Measurements from ENCODE around the gene MTA1.
A peak's percentile ranks its signal among the peaks of the same experiment; 100 is the strongest.

Gene MTA1

DNA sequence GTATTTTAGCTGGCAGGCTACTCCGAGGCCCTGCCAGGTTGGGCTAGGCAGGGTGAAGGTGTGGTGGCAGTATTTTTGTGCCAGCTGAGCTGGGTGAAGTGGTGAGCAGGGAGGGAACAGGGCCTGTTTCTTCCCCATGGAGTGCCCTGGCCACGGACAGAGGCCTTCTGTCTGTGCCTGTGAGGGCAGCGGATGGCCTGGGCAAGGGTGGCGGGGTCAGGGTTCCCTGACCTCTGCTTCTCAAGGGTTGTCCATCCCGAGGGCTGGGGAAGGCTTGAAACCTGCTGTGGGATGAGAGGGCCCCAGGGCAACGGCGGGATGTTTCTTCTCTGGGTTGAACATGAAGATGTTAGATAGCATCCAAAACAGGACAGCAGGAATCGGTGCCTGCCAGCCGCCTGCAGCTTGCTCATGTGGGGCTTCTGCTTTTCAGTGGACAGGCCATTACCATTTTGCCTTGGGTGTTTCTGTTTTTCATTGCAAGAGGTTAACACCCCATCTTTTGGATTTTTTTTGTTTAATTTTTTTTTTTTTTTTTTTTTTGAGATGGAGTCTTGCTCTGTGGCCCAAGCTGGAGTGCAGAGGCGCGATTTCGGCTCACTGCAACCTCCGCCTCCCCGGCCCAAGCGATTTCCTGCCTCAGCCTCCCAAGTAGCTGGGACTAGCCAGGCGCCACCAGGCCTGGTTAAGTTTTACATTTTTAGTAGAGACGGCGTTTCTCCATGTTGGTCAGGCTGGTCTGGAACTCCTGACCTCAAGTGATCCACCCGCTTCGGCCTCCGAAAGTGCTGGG is 3.3 kb downstream of the MTA1 start:
- no peak for DNase-seq (ENCODE audit: low read depth, low spot score)

DNA sequence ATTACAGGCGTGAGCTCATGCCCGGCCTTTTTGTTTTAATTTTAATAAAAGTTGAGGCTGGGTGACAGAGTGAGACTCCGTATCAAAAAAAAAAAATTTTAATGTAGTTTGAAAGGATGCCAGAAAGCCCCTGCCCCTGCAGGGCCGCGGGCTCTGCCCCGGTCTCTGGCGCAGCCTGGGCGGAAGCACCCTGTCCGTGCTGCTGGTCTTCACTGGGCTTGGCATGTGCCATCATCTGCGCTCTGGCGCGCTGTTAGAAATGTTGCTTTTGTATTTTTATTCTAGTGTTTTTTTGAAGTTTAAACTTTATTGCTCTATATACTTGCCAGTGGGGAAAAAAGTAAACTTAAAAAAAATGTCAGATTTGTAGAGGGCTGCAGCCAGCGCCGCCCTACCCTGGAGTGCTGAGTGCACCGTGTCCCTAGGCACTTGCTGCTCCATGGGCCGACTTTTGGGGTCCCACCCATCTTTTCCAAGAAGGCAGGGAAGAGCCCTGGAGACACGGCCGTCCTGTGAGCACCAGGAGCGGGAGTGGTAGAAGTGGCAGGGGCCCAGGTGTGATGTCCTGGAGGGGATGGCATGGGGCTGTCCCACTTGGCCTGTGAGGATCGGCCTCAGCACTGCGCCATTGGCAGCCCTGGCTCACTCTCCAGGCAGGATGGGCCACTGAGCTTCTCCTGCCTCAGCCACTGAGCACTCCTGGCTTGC is 4.0 kb downstream of the MTA1 start:
- DNase-seq (ENCODE audit: low read depth, low spot score), result no peak

DNA sequence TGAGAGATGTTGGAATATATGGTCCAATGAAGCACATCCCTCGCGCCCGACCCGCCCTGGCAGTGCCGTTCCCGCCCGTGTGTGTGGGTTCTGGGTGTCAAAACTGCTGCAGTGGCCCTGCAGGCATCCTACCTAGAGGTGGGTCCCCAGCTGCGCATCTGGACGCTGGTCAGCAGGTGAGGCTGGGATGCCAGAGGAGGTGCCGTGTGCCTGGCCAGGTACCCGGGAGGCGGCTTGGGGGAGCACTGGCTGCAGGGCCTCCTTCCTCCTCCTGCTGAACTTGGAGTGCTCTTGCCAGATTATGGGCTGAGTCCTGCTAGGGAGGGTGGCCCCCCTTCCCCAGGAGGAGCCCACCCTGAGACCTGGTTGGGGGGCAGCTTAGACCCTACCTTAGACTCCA is 5.2 kb downstream of the MTA1 start:
- no peak for DNase-seq (ENCODE audit: low read depth, low spot score)

DNA sequence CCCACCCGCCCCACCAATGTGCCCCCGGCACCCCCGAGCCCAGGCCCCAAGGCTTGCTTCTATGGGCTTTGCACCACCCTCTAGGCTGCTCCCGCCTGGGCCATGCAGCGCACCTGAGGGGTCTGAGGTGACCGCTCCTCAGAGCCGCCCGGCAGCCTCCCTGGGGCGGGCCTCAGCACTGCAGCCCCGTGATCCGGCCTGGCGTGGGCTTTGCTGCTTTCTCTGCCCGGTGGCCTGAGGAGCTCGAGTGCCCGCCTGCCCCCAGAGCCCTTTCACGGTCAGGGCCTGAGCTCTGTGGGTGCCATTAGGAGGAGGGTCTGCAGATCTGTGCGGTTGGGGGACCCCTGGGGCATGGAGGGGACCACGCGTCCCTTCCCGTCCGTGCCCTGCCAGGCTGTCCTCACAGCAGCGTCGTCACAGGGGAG is 6.2 kb downstream of the MTA1 start:
- DNase-seq (ENCODE audit: low read depth, low spot score), result no peak

DNA sequence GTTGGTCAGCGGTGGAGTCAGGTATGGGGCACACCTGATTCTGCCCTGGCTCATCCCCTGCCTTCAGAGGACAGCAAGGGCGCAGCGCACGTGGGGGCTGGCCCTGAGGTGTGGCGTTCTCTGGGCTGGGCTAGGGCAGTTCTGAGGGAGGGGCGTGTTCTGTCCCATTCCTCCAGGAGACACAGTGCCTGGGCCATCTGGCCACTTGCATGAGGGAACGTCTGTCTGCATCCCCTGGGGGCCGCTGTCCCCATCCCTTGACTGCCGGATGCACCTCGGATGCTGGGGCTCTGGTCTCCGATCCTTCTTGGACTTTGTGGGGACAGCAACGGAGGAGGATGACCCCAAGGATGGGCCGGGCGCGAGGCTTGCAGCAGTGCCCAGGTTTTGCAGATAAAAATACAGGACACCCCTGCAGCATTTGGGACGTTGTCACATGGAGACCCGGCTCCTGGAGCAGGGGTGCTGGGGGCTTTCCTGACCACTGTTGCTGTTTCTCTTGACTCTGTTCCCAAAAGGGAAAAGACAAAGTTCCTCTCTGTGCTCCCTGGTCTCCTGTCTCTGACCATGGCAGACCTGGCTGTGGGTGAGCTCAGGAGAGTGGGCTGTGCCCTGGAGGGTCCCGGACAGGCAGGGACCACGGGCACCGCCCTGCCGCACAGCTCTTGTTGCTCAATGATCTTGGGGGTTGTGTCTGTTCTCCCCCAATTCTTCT is 6.9 kb downstream of the MTA1 start:
- DNase-seq (ENCODE audit: low read depth, low spot score), result no peak

DNA sequence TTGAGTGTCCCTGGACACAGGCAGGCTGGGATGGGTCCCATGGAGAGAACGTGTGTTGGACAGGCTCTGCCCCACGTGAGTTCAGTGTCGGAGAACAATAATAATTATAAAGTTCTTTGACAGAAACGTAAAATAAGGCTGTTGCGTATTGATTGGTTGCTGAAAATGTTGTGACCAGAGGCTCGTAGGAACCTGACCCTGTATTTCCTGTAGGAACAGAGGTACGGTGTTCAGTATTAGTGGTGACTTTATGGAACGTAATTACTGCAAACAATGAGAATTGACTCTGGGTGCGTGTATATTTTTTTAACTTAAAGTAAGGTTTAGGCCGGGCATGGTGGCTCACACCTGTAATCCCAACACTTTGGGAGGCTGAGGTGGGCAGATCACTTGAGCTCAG is 7.8 kb downstream of the MTA1 start:
- no peak for DNase-seq (ENCODE audit: low read depth, low spot score)

DNA sequence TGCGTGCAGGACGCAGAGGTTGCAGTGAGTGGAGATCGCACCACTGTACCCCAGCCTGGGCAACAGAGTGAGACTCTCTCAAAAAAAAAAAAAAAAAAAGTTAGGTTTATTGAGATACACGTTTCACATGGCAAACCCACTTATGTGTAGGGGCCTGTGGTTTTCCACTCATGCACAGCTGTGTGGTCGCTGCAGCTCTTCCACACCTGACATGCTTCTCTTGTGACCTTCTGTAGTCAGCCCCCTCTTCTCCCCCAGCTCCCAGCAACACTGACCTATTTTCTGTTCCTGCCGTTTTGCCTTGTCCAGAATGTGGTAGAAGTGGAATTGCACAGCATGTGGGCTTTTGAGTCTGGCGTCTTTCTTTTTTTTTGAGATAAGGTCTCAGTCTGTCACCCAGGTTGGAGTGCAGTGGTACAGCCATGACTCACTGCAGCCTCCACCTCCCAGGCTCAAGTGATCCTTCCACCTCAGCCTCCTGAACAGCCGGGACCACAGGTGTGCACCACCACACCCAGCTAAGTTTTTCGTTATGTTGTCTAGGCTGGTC is 8.4 kb downstream of the MTA1 start:
- DNase-seq (ENCODE audit: low read depth, low spot score), result no peak

DNA sequence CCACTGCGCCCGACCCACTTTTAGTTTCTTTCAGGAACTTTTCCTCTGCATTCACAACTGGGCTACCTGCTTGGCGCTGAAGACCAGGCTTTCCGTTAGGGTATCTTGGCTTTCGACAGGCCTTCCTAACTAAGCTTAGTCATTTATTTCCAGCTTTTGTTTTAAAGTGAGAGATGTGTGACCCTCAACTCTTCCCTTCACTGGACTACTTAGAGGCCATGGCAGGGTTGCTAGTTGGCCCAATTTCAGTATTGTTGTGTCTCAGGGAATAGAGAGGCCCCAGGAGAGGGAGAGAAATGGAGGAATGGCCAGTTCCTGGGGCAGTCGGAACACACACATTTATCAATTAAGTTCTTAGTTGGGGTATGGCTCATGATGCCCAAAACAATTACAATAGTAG is 10.4 kb downstream of the MTA1 start:
- no peak for DNase-seq (ENCODE audit: low read depth, low spot score)

DNA sequence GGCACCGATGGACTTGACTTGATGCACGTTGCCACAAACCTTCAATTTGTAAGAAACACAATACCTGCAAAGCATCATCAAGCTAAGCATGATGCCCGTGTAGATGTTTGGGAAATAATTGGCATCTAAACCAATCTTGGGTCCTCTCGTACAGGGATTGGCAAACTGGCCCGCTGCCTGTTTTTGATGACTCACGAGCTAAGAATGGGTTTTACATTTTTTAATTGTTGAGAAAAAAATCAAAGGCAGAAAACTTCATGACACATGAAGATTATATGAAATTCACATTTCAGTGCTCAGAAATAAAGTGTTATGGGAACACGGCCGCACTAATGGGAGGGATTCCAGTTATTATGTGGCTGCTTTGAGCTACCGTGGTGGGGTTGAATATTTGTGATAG is 10.9 kb downstream of the MTA1 start:
- DNase-seq (ENCODE audit: low read depth, low spot score), result peak; percentile 77

DNA sequence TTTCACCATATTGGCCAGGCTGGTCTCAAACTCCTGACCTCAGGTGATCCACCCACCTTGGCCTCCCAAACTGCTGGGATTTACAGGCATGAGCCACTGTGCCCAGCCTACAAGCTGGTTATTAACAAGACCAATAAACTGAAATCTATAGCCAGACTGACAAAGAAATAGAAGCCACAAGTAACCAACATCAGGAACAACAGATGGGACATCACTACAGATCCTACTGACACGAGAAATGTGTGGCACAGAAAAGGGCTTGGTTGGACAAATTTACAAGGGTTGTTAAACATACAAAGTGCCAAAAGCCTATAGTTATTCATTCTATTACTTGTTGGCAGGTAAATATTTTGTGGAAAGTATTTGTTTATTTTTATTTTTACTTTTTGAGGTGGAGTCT is 11.6 kb downstream of the MTA1 start:
- no peak for DNase-seq (ENCODE audit: low read depth, low spot score)

DNA sequence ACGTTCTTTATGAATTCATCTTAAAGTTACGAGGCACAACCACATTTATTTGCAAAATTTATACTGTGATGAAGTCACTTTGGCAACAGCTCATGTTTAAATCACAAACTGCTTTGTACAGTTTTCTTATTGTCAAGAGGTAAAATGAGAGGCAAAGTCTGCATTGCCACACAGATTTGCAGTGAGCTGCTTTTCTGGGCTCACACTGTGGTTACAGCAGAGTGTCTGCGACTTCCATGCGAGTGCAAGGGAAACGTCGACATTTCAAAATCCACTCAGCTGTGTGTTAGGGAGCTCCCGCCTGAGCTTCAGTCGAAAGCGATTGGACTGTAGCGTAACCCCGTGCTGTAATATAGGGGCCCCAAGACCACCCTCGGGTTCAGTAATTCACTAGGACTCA is 13.0 kb downstream of the MTA1 start:
- no peak for DNase-seq (ENCODE audit: low read depth, low spot score)

DNA sequence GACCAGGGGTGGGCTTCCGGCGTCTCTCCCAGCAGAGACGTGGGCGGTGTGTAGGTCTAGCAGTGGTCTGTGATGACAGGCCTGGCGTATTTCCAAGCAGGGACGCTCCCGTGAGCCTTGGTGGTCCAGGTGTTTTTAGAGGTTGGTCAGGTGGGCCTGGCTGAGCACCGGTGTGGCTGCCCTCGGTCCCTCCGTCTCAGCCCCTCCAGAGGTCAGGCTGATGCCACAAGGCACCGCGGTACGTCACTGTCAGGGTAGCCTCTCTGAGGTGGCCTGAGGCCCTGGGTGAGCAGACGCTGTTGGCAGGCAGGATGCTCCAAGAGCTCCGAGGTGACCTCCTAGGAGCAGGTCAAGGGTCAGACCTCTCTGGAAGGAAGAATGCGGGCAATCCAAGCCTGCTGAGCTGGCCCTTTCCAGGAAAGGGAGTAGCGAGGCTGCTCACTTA is 13.6 kb downstream of the MTA1 start:
- DNase-seq (ENCODE audit: low read depth, low spot score), result no peak

DNA sequence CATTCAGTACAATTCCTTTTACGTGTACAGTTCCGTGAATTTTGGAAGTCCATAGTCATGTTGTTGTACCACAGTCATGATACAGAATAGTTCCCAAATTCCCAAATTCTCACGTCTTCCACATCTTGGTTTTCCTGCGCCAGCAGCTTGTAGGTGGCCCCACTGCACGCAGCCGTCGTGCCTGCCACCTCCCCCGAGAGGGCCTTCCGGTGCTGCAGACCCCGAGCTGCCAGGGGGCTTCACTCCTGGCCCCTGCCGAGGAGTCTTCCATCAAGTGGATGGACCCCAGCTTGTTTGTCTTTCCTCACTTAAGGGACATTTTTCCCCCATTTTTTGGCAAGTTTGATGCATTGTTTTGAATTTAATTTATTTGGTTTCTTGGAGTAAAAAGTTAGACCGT is 16.8 kb downstream of the MTA1 start:
- DNase-seq (ENCODE audit: low read depth, low spot score), result no peak

DNA sequence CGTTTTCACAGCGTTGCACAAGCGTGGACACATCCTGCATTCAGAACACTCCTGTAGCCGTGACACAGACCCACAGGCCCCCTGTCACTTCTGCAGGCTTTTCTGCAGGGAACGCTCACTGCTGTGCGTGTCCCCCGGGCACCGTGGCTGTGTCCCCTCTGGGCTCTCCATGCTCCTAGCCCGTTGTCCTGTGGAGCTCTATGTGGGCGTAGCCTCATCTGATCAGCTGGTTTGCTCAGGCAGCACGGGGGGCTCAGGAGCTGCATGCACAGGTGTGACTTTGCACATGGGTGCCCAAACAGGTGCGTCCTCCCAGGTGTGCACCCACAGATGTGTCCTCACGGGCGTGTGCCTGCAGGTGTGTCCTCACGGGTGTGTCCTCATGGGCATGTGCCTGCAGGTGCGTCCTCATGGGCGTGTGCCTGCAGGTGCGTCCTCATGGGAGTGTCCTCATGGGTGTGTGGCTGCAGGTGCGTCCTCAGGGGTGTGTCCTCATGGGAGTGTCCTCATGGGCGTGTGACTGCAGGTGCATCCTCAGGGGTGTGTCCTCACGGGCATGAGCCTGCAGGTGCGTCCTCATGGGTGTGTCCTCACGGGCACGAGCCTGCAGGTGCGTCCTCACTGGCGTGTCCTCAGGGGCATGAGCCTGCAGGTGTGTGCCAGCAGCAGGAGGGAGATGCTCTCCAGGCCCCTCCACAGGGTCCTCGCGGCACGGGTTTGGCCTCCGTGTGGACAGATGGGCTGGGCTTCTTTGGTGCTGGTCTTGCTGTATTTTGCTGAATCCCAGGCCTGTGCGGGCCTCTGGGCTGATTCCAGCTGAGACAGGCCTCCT is 17.5 kb downstream of the MTA1 start:
- DNase-seq (ENCODE audit: low read depth, low spot score), result no peak

DNA sequence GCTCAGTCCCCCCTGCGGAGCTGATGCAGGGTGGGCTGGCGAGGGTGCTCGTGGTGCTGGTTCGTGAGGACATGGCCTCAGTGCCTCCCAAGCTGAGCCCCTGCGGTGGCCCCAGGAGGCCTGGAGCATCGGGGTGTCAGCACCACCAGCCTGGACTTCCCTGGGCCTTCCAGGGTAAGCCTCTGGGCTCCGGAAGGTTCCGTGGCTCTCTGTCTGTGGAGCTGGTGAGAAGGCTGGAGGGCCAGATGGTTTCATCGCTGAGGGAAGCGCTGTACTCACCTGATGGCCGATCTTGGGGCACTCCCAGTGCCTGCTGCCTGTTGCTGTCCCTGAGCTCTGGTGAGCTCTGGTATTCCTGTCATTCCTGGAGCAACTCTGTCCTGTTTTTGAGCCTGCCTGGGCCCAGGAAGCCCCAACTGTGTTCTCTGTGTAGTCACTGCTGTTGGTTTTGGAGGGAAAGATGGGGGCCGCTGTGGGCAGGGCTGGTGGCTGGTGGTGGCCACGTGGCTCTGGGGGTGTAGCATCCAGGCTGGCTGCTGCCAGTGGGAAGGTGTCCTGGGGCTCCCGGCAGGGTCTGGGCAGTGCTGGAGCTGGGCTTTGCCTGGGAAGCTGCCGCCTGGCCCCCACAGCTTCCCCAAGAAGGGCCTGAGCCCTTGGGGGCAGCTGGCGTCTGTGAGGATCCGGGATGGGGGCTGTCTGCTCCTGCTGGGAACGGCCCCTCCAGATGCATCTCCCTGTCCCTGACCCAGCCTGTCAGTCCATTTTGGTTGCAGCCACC is 18.3 kb downstream of the MTA1 start:
- DNase-seq (ENCODE audit: low read depth, low spot score), result no peak

DNA sequence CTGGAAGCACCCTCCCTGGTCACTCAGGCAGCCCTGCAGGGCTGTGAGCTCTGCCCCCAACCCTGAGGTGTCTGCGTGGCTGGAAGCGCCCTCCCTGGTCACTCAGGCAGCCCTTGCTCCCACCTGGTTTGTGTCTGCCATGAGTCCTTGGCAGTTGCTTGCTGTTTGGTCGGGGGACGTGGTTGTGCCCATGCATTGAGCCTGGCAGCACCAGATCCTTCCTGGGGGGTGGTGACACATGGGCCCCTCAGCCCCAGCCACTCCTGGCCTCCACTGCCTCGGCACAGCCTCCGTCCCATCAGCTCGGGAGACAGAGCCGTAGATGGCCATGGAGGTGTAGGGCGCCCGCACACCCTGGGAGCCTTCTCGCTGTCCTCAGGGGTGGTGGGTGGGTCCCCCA is 19.6 kb downstream of the MTA1 start:
- no peak for DNase-seq (ENCODE audit: low read depth, low spot score)

DNA sequence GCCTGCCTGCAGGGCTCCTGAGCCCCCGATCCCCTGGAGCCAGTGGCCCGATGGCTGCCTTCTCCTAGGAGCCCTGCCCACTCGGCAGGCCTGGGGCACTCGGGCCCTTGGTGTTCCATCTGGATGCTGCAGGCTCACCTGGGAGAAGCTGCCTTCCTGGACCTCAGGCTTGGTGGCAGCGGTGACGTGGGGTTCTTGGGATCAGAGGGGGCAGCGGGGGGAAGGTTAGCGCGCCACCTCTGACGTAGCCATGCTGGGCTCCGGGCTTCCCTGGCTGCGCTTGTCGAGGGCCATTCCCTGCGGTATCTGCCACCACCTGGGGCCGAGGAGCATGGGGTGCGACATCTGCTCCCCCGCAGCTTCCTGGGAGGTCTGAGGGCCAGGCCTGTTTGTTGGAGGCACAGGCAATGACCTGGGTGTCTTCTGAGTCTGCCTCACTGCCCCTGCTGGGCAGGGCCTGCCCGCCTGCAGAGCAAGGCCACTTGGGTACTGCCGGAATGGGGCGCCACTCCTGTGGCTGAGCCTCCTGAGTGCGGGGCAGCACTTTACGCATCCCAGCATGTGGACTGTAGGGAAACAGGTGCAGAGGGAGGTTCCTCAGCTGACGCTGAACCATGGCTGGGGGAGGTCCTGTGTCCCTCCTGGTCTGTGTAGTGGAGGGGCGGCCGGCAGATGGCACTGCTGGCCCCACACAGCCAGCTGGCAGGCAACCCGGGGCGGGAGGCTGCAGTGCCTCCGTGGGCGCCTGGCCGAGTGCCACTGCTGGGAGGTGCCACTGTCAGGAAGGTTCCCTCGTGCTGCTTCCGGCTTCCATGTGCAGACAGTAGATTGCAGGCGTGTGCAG is 20.3 kb downstream of the MTA1 start:
- no peak for DNase-seq (ENCODE audit: low read depth, low spot score)

DNA sequence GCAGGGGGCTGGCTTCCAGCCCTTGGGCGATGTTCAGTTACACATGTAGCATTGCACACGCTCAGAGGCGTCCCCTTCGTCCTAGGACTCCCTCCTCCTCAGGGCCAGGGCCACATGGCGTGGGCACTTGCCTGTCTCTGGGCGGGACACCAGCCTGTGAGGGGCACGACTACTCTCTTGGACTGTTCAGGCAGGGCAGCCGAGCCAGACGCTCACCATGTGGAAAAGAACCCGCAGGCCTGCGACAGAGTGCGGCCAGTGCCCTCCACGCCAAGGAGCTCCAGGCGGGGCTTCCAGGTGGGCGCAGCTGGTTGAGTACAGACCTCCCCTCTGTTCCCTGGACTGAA is 20.9 kb downstream of the MTA1 start:
- no peak for DNase-seq (ENCODE audit: low read depth, low spot score)

DNA sequence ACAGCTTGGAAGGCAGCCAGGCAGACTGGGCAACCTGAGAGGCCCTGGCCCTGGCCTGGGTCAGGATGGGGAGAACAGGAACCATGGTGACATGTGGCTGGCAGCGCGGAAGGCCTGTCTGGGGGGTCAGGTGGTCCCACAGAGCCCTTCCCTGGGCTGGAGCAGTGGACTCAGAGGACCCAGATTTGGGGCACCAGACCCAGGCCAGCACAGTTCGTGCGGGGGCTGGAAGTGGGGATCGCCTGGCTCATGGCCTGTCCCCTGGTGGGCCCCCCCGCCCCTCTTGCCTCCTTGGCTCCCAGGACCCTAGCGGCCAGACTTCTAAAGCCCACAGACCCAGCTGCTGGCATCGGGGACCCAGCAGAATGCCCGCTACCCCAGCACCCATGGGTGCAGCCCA is 21.4 kb downstream of the MTA1 start:
- no peak for DNase-seq (ENCODE audit: low read depth, low spot score)

DNA sequence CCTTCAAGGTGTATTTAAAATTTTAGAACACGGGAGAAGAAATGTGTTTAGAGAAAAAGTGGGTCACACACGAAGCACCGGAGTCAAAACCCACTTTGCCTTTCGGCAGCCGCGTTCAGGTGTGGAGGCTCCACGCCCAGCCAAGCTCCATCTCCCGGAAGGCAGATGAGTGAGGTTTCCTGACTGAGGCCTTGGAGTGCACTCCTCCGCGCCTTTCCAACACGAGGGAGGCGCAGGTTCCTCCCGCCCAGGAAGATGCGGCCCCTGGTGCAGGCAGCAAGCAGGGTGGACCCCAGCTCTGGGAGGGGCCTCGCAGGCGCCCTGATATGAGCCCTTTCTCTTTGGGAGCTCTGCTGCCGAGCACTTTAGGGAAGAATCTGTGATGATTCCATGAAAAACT is 22.5 kb downstream of the MTA1 start:
- no peak for DNase-seq (ENCODE audit: low read depth, low spot score)
